GM12878 (cell line): ENCODE data around the gene FAM185A. TPM values are rescaled to one million over a fixed set of nuclear protein-coding genes. Genes with fewer than 3 reads are reported as not detected.

Source experiments
- ASH2L ChIP-seq: fragments of 300-600, 200-600 bp; sonication (generic); IDR thresholded peaks from 2 replicates; pipeline ENCODE4 v1.6.1; 2017; ENCODE audit warnings: low read depth, mild to moderate bottlenecking, borderline replicate concordance
- ATF7 ChIP-seq: fragments of 450-650 bp; IDR thresholded peaks from 2 replicates; pipeline ENCODE4 v1.6.1; 2016; ENCODE audit warnings: low read depth, mild to moderate bottlenecking
- CHD2 ChIP-seq: IDR thresholded peaks from 2 replicates; pipeline ENCODE4 v1.6.1; 2011; ENCODE audit warnings: low read depth, low read length, improper control_type of control experiment, borderline replicate concordance
- CHD4 ChIP-seq: fragments of 200-600 bp; sonication (generic); IDR thresholded peaks from 2 replicates; pipeline ENCODE4 v1.6.1; 2016; ENCODE audit warnings: mild to moderate bottlenecking
- GATAD2B ChIP-seq: fragments of 450-650 bp; conservative IDR thresholded peaks from 2 replicates; pipeline ENCODE4 v1.6.1; 2017; ENCODE audit warnings: low read depth, mild to moderate bottlenecking, moderate library complexity
- HDAC2 ChIP-seq: fragments of 200-600 bp; sonication (generic); IDR thresholded peaks from 2 replicates; pipeline ENCODE4 v1.6.1; 2017
- HDAC6 ChIP-seq: fragments of 200-600 bp; sonication (generic); IDR thresholded peaks from one replicate; pipeline ENCODE4 v1.8.0; 2017; ENCODE audit warnings: antibody characterized with exemption; ENCODE audit not compliant: unreplicated experiment
- HDGF ChIP-seq: fragments of 450-650 bp; IDR thresholded peaks from 2 replicates; pipeline ENCODE4 v1.6.1; 2016; ENCODE audit warnings: antibody characterized with exemption
- IKZF2 ChIP-seq, 2 experiments: fragments of 450-650 bp; IDR thresholded peaks; 2 replicates each; pipeline ENCODE4 v1.6.1; 2017; ENCODE audit warnings: mild to moderate bottlenecking in 2 of 2, moderate library complexity in 2 of 2
- NFYA ChIP-seq: IDR thresholded peaks from 2 replicates; pipeline ENCODE4 v1.6.1; 2011; ENCODE audit warnings: low read depth, mild to moderate bottlenecking, low read length, improper control_type of control experiment, borderline replicate concordance
- NR2F1 ChIP-seq: fragments of 450-650 bp; conservative IDR thresholded peaks from 2 replicates; pipeline ENCODE4 v1.6.1; 2017; ENCODE audit warnings: mild to moderate bottlenecking
- PAX8 ChIP-seq: fragments of 450-650 bp; IDR thresholded peaks from 2 replicates; pipeline ENCODE4 v1.6.1; 2017; ENCODE audit warnings: mild to moderate bottlenecking, moderate library complexity
- POLR2AphosphoS2 ChIP-seq: IDR thresholded peaks from 2 replicates; pipeline ENCODE4 v1.6.1; 2011; ENCODE audit warnings: low read depth, mild to moderate bottlenecking, low read length, improper control_type of control experiment, moderate library complexity
- POU2F2 ChIP-seq: IDR thresholded peaks from 3 replicates; pipeline ENCODE4 v1.6.1; 2011; ENCODE audit warnings: low read depth, mild to moderate bottlenecking, low read length, borderline replicate concordance
- RAD51 ChIP-seq: fragments of 450-650 bp; IDR thresholded peaks from 2 replicates; pipeline ENCODE4 v1.6.1; 2016; ENCODE audit warnings: moderate library complexity, mild to moderate bottlenecking, inconsistent platforms
- RCOR1 ChIP-seq: conservative IDR thresholded peaks from 2 replicates; pipeline ENCODE4 v1.6.1; 2012; ENCODE audit warnings: low read depth, low read length, improper control_type of control experiment
- RELA ChIP-seq: fragments of 450-650 bp; IDR thresholded peaks from 2 replicates; pipeline ENCODE4 v1.8.0; 2014; ENCODE audit warnings: borderline replicate concordance; ENCODE audit not compliant: partially characterized antibody
- RUNX3 ChIP-seq: IDR thresholded peaks from 2 replicates; pipeline ENCODE4 v1.6.1; 2012; ENCODE audit warnings: low read length, inconsistent platforms
- SIX5 ChIP-seq: IDR thresholded peaks from 2 replicates; pipeline ENCODE4 v1.6.1; 2011; ENCODE audit warnings: mild to moderate bottlenecking, low read depth, low read length, moderate library complexity; ENCODE audit not compliant: severe bottlenecking
- ZNF24 ChIP-seq: fragments of 450-650 bp; IDR thresholded peaks from 2 replicates; pipeline ENCODE4 v1.6.1; 2017; ENCODE audit warnings: antibody characterized with exemption, mild to moderate bottlenecking
- polyA plus RNA-seq, 11 experiments: library from polyadenylated mRNA; depleted of rRNA in 4 of 11; unstranded in 6 of 11; stranded (reverse) in 5 of 11; fragments of >200 nt; fragmentation: Nextera tagmentation in 4 of 11; fragmentation: Illumina TruSeq in 1 of 11; extraction: Ambion mirVana in 4 of 11; extraction: Trizol in 1 of 11; gene quantifications; 1 replicate in 1 of 11; 2 replicates in 10 of 11; pipeline versions ENCODE4 v1.2.1 to v1.2.3, GENCODE V29; 2011 to 2016; ENCODE audit warnings: inconsistent platforms in 2 of 11, missing spikeins in 2 of 11, low read depth in 1 of 11
- total RNA-seq, 4 experiments: library from RNA; depleted of rRNA in 3 of 4; stranded (reverse); fragments of >200 nt in 3 of 4; fragmentation: Illumina TruSeq in 1 of 4; extraction: Trizol in 1 of 4; gene quantifications; 2 replicates each; pipeline versions ENCODE4 v1.2.1 to v1.2.3, GENCODE V29; 2013 to 2021
- TF ChIP-seq, protein P1 (sequence below): IDR thresholded peaks from 2 replicates; pipeline ENCODE4 v1.6.1; 2012; ENCODE audit warnings: low read length, inconsistent platforms
- TF ChIP-seq, protein P2 (sequence below): fragments of 450-650 bp; formaldehyde crosslinking; IDR thresholded peaks from 2 replicates; pipeline ENCODE4 v1.5.0; 2022; ENCODE audit warnings: mild to moderate bottlenecking, missing genetic modification characterization
- TF ChIP-seq, protein P3 (sequence below): fragments of 450-650 bp; IDR thresholded peaks from 2 replicates; pipeline ENCODE4 v1.6.1; 2016; ENCODE audit warnings: mild to moderate bottlenecking
- TF ChIP-seq, protein P4 (sequence below): fragments of 450-650 bp; IDR thresholded peaks from 2 replicates; pipeline ENCODE4 v1.6.1; 2017; ENCODE audit warnings: mild to moderate bottlenecking
- TF ChIP-seq, protein P5 (sequence below): IDR thresholded peaks from 2 replicates; pipeline ENCODE4 v1.6.1; 2011; ENCODE audit warnings: mild to moderate bottlenecking, low read depth, low read length, moderate library complexity; ENCODE audit not compliant: insufficient replicate concordance

FAM185A gene
- total and polyA plus RNA-seq, 10 of the 15 experiments (the other 5 are each of a cell fraction or from before 2014, with no cell fraction given): 1.9 to 12.8 (median 8.6) TPM

DNA sequence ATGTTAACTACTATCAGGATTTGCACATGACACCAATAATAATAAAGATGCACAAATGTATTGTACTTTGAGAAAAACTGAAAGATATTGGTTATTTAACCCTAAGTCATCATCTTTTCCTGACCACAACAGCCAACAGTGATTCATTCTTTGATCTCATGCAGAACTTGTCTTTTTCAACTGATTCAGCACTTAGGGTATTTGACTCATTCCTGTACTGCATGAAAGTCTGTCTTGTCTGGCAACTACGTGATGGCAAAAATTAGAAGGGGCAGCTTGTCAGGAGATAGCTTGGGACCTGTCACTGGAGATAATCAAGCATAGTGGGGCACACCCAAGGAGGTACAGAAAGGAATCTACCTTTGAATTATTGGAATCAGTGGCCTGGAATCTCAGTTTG lies 86.2 kb downstream of the FAM185A start (continued):
- no peak for TF ChIP-seq ZNF24
- no peak for TF ChIP-seq RELA
- no peak for TF ChIP-seq CHD2
- no peak for TF ChIP-seq SIX5
- no peak for TF ChIP-seq CHD4
- no peak for TF ChIP-seq POLR2AphosphoS2
- TF ChIP-seq, protein P1, sequence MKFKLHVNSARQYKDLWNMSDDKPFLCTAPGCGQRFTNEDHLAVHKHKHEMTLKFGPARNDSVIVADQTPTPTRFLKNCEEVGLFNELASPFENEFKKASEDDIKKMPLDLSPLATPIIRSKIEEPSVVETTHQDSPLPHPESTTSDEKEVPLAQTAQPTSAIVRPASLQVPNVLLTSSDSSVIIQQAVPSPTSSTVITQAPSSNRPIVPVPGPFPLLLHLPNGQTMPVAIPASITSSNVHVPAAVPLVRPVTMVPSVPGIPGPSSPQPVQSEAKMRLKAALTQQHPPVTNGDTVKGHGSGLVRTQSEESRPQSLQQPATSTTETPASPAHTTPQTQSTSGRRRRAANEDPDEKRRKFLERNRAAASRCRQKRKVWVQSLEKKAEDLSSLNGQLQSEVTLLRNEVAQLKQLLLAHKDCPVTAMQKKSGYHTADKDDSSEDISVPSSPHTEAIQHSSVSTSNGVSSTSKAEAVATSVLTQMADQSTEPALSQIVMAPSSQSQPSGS: peak; percentile 90
- TF ChIP-seq HDAC2: no peak
- peak in 1 of 2 experiments; percentile 70; a peak in 2 of 4 replicates for TF ChIP-seq IKZF2 (IDR thresholded peaks at IDR 0.05)
- TF ChIP-seq POU2F2: no peak
- TF ChIP-seq, protein P2, sequence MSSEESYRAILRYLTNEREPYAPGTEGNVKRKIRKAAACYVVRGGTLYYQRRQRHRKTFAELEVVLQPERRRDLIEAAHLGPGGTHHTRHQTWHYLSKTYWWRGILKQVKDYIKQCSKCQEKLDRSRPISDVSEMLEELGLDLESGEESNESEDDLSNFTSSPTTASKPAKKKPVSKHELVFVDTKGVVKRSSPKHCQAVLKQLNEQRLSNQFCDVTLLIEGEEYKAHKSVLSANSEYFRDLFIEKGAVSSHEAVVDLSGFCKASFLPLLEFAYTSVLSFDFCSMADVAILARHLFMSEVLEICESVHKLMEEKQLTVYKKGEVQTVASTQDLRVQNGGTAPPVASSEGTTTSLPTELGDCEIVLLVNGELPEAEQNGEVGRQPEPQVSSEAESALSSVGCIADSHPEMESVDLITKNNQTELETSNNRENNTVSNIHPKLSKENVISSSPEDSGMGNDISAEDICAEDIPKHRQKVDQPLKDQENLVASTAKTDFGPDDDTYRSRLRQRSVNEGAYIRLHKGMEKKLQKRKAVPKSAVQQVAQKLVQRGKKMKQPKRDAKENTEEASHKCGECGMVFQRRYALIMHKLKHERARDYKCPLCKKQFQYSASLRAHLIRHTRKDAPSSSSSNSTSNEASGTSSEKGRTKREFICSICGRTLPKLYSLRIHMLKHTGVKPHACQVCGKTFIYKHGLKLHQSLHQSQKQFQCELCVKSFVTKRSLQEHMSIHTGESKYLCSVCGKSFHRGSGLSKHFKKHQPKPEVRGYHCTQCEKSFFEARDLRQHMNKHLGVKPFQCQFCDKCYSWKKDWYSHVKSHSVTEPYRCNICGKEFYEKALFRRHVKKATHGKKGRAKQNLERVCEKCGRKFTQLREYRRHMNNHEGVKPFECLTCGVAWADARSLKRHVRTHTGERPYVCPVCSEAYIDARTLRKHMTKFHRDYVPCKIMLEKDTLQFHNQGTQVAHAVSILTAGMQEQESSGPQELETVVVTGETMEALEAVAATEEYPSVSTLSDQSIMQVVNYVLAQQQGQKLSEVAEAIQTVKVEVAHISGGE (CRISPR knock-in tag): no peak
- no peak for TF ChIP-seq ASH2L
- TF ChIP-seq, protein P3, sequence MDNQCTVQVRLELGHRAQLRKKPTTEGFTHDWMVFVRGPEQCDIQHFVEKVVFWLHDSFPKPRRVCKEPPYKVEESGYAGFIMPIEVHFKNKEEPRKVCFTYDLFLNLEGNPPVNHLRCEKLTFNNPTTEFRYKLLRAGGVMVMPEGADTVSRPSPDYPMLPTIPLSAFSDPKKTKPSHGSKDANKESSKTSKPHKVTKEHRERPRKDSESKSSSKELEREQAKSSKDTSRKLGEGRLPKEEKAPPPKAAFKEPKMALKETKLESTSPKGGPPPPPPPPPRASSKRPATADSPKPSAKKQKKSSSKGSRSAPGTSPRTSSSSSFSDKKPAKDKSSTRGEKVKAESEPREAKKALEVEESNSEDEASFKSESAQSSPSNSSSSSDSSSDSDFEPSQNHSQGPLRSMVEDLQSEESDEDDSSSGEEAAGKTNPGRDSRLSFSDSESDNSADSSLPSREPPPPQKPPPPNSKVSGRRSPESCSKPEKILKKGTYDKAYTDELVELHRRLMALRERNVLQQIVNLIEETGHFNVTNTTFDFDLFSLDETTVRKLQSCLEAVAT: no peak
- peak; percentile 96 for TF ChIP-seq RUNX3
- TF ChIP-seq HDAC6: no peak
- no peak for TF ChIP-seq RCOR1
- no peak for TF ChIP-seq PAX8
- TF ChIP-seq ATF7: peak; percentile 62
- no peak for TF ChIP-seq NFYA
- TF ChIP-seq, protein P4, sequence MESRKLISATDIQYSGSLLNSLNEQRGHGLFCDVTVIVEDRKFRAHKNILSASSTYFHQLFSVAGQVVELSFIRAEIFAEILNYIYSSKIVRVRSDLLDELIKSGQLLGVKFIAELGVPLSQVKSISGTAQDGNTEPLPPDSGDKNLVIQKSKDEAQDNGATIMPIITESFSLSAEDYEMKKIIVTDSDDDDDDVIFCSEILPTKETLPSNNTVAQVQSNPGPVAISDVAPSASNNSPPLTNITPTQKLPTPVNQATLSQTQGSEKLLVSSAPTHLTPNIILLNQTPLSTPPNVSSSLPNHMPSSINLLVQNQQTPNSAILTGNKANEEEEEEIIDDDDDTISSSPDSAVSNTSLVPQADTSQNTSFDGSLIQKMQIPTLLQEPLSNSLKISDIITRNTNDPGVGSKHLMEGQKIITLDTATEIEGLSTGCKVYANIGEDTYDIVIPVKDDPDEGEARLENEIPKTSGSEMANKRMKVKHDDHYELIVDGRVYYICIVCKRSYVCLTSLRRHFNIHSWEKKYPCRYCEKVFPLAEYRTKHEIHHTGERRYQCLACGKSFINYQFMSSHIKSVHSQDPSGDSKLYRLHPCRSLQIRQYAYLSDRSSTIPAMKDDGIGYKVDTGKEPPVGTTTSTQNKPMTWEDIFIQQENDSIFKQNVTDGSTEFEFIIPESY: no peak
- TF ChIP-seq, protein P5, sequence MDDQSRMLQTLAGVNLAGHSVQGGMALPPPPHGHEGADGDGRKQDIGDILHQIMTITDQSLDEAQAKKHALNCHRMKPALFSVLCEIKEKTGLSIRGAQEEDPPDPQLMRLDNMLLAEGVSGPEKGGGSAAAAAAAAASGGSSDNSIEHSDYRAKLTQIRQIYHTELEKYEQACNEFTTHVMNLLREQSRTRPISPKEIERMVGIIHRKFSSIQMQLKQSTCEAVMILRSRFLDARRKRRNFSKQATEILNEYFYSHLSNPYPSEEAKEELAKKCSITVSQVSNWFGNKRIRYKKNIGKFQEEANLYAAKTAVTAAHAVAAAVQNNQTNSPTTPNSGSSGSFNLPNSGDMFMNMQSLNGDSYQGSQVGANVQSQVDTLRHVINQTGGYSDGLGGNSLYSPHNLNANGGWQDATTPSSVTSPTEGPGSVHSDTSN: no peak
- TF ChIP-seq GATAD2B: no peak
- TF ChIP-seq NR2F1: no peak
- no peak for TF ChIP-seq HDGF
- TF ChIP-seq RAD51: no peak
